Measurements from ENCODE around the gene ADM2. TPM values are rescaled to one million over a fixed set of nuclear protein-coding genes. Genes with fewer than 3 reads are reported as not detected.

ADM2 gene
- total RNA-seq, 4 donors from 2014 or later = 0.12 TPM; not detected in 3

- TF ChIP-seq CTCF (IDR thresholded peaks at IDR 0.05) = no peak
- DNase-seq (ENCODE audit: low spot score) = peak; percentile 82
- ATAC-seq (ENCODE audit: low FRiP score) = peak; percentile 97
These were observed 6.4 kb upstream of the ADM2 start, which contains the start of gene SBF1 for GRCh38 chr22:50474710-50475651. TSS of gene SBF1 (minus strand) at chr22:50475035. CDS start at chr22:50474840, 195 bp downstream.

DNA sequence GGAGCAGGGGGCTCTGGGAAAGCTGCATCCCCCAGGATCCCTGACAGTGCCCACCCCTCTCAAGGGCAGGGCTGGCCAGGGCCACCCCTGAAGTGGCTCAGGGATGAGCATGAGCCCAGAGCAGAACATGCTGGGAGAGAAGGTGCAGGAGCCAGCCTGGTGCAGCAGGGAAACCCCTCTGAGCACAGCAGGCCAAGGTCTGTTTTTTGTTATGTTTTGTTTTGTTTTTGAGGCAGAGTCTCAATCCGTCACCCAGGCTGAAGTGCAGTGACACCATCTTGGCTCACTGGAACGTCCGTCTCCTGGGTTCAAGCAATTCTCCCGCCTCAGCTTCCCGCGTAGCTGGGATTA is 5.7 kb upstream of the ADM2 start:
- ATAC-seq (ENCODE audit: low FRiP score) = no peak

DNA sequence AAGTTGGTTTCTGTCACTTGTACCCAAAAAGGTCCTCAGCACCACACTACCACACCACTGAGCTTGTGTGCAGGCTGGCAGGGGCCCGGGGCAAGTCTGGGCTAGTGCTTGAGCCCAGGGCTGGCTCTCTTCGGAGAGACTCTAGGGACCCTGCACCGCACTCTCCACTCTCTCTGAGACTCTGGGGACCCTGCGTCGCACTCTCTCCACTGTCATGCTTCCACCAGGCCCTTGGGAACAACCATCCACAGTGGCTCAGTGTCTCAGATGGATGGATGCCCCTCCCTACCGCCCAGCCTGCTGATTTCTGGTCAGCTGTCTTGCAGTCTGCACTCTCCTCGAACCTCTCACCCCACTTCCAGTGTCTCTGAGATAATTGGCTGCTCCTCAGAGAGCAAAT is 4.5 kb upstream of the ADM2 start:
- DNase-seq (ENCODE audit: low spot score) (no peak), ATAC-seq (ENCODE audit: low FRiP score) (no peak)
- TF ChIP-seq CTCF (IDR thresholded peaks at IDR 0.05) = no peak

More for the DNA sequence above, 5.7 kb upstream of the ADM2 start:
- DNase-seq (ENCODE audit: low spot score) = no peak
- TF ChIP-seq CTCF (IDR thresholded peaks at IDR 0.05) = no peak

DNA sequence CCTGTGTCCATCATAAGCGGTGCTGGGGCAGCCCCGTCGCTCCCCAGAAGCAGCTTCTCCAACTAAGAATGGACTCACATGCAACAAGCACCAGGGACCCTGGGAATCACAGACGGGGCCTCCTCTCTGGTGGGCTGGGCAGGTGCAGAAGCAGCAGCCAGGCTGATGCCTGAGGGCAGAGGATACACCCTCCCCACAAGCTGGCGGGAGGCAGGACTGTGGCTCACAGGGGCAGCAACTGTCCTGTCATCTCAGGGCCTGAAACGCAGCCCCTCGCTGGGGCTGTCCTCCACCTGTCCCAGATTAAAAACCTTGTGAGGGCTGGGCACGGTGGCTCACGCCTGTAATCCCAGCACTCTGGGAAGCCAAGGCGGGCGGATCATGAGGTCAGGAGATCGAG is 3.4 kb upstream of the ADM2 start:
- ATAC-seq (ENCODE audit: low FRiP score) = no peak
- no peak for TF ChIP-seq CTCF (IDR thresholded peaks at IDR 0.05)
- DNase-seq (ENCODE audit: low spot score) = no peak

DNA sequence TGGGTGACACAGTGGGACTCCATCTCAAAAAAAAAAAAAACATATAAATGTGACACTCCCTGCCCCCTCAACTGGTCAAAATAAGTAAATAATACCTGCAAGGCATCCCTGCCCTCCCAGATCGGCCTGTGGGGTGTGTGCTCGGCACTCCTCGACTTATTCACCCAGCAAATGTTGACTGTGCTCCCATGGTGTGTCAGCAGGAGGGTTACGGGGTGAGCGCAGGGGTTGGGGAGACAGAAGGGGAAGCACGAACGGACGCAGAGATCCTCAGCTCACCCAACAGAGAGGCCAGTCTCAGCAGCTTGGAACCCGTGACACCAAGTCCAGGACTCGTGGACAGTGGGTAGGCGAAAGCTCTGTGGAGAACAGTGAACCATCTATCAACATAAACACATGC is 1.6 kb upstream of the ADM2 start:
- no peak for TF ChIP-seq CTCF (IDR thresholded peaks at IDR 0.05)
- no peak for ATAC-seq (ENCODE audit: low FRiP score)
- DNase-seq (ENCODE audit: low spot score) = no peak

GRCh38 chr22:50481045-50481439 is 301 bp upstream of the ADM2 start:
- TF ChIP-seq CTCF (IDR thresholded peaks at IDR 0.05) = no peak
- DNase-seq (ENCODE audit: low spot score) (no peak), ATAC-seq (ENCODE audit: low FRiP score) (no peak)
